Stimulated activated naive CD8-positive, alpha-beta T cell treated with anti-CD3 and anti-CD28 coated beads, Interleukin-15, Interleukin-2, amounts not matched to agents 100 ng/mL and 50 ng/mL, for 24 hours (primary cell): ENCODE data around the gene ADCK1.
"Not testable (repeated sequence)": the region's sequence is repeated elsewhere in the genome, so short reads cannot be mapped to it uniquely, and the experiment has no call there.

Experiments
- H3K27ac Mint-ChIP-seq: one replicate; pipeline ENCODE4 v1.8.0; 2021; ENCODE audit warnings: mild to moderate bottlenecking, mixed read lengths
- H3K27me3 Mint-ChIP-seq: one replicate; pipeline ENCODE4 v1.8.0; 2021; ENCODE audit warnings: mixed read lengths
- H3K36me3 Mint-ChIP-seq: one replicate; pipeline ENCODE4 v1.8.0; 2021; ENCODE audit warnings: low read depth, mixed read lengths
- H3K4me1 Mint-ChIP-seq: one replicate; pipeline ENCODE4 v1.8.0; 2021; ENCODE audit warnings: low read depth, mixed read lengths
- H3K4me3 Mint-ChIP-seq: one replicate; pipeline ENCODE4 v1.8.0; 2021; ENCODE audit warnings: mild to moderate bottlenecking, mixed read lengths
- H3K9me3 Mint-ChIP-seq: one replicate; pipeline ENCODE4 v1.8.0; 2021; ENCODE audit warnings: mixed read lengths

ADCK1 gene

DNA sequence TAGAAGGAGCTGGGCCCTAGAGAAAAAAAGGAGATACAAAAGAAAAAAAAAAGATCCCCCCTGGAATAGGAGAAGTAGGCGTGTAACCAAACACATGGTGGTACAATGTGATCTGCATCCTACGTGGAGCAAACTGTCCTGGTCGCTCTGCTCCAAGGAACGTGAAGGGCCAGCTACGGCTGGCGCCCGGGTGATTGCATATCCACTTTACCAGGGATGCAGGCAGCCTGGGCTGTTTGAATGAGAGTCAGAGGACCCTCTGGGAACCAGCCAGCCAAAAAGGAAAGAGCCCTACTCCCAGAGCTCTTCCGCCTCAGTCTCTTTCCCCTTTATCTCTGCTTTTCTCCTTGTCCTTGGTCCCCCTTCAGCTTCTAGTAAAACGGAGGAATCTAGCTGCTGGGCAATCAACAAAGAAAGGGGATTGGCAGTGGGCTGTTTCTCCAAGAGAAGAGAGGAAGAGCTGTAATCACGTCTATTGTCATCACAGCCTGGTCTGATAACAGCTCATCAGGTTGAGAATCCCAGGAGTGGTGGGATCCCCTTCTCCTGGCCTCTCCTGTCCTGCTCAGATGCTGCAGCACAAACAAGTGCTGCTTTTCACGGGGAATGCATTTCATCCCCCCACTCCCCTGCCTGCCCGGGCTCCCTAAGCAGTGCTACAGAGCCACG, 156.0 kb downstream of the ADCK1 start:
- Mint-ChIP-seq H3K4me1 (no peaks in the 10 kb centered on the region), H3K9me3 (no peaks in the 10 kb centered on the region), H3K27me3 (peaks cover 5% of the 10 kb centered on the region), H3K27ac (no peak overlapping the region), H3K4me3 (no peak overlapping the region), H3K36me3 (no peaks in the 10 kb centered on the region)

GRCh38 chr14:77959686-77960085, 159.8 kb downstream of the ADCK1 start:
- H3K27me3 Mint-ChIP-seq, H3K4me3 Mint-ChIP-seq, H3K36me3 Mint-ChIP-seq, H3K9me3 Mint-ChIP-seq, H3K4me1 Mint-ChIP-seq, H3K27ac Mint-ChIP-seq: not testable (repeated sequence)

GRCh38 chr14:77961847-77962580, 162.1 kb downstream of the ADCK1 start:
- H3K27ac Mint-ChIP-seq = no peak overlapping the region
- no peak overlapping the region for H3K4me3 Mint-ChIP-seq
- H3K9me3 Mint-ChIP-seq = no peaks in the 10 kb centered on the region
- H3K36me3 Mint-ChIP-seq = no peaks in the 10 kb centered on the region
- H3K4me1 Mint-ChIP-seq = no peaks in the 10 kb centered on the region
- peaks cover 10% of the 10 kb centered on the region for H3K27me3 Mint-ChIP-seq

DNA sequence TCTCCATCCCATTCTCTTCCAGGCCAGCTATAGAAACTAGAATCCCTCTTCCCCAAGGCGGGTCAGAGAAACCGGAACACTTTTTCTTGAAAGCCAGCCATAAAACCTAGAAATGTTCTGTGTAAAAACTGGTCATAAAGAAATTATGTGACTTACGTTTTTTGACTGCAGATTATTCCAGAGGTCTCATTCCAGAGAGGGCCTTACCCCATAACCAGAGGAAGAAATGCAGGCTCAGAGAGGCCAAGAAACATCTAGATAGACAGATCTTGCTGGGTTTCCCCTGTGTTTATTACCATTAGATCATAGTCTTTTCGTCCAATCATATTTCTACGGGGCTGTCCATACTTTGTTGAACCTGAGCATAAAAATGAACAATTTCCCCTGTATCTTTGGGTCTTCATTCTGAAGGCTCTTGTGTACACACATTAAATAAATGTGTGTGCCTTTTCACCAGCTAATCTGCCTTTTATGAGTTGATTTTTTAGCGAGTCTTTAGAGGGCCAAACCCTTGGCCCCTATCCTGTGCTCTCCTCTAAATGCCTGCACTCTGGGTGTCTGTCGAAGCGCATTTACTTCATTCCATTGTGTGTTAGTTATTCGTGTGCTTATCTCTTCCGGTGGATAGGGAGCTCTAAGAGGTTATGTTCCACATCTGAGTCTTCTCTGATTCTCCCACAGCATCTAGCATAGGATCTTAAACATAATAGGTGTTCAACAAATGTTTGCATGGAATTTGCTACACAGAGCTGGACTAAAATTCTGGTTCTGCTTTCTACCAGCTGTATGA, 163.0 kb downstream of the ADCK1 start:
- peaks cover 12% of the 10 kb centered on the region for H3K27me3 Mint-ChIP-seq
- H3K4me1 Mint-ChIP-seq = no peaks in the 10 kb centered on the region
- no peak overlapping the region for H3K4me3 Mint-ChIP-seq
- no peak overlapping the region for H3K27ac Mint-ChIP-seq
- no peaks in the 10 kb centered on the region for H3K9me3 Mint-ChIP-seq
- H3K36me3 Mint-ChIP-seq = no peaks in the 10 kb centered on the region

DNA sequence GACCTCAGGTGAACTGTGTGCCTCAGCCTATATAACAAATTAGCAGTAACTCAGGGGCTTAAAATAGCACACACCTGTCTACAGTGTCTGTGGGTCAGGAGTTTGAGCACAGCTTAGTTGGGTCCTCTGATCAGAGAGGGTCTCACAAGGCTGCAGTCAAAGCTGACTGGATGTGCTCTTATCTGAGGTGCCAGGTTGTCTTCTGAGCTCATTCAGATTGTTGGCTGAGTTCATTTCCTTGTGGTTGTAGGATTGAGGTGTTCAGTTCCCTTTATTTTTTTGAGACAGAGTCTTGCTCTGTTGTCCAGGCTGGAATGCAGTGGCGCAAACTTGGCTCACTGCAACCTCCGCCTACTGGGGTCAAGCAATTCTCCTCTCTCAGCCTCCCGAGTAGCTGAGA, 164.7 kb downstream of the ADCK1 start:
- H3K36me3 Mint-ChIP-seq = no peaks in the 10 kb centered on the region
- no peak overlapping the region for H3K4me3 Mint-ChIP-seq
- H3K27ac Mint-ChIP-seq = no peak overlapping the region
- H3K27me3 Mint-ChIP-seq = peaks cover 20% of the 10 kb centered on the region
- H3K4me1 Mint-ChIP-seq = no peaks in the 10 kb centered on the region
- H3K9me3 Mint-ChIP-seq = no peaks in the 10 kb centered on the region

DNA sequence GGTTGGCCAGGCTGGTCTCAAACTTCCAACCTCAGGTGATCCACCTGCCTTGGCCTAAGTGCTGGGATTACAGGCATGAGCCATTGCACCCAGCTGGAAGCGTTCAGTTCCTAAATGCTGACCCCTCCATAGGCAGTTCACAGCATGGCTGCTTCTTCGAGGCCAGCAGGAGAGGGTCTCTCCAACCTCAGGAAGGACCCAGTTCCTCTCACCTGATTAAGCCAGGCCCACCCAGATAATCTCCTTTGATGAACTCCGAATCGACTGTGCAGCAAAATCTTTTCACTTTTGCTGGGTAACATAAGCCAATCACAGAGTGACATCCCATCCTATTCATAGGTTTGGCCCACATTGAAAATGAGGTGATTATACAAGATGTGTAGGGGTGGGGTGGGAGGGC, 165.1 kb downstream of the ADCK1 start:
- Mint-ChIP-seq H3K27ac (no peak overlapping the region), H3K36me3 (no peaks in the 10 kb centered on the region), H3K27me3 (peaks cover 20% of the 10 kb centered on the region), H3K4me3 (no peak overlapping the region), H3K9me3 (no peaks in the 10 kb centered on the region), H3K4me1 (no peaks in the 10 kb centered on the region)

- Mint-ChIP-seq H3K27ac (no peak overlapping the region), H3K4me1 (no peaks in the 10 kb centered on the region), H3K27me3 (peaks cover 20% of the 10 kb centered on the region), H3K36me3 (no peaks in the 10 kb centered on the region), H3K9me3 (no peaks in the 10 kb centered on the region), H3K4me3 (no peak overlapping the region)
These were observed 166.1 kb downstream of the ADCK1 start for GRCh38 chr14:77965919-77966435.

- Mint-ChIP-seq H3K4me1 (no peaks in the 10 kb centered on the region), H3K27me3 (peaks cover 20% of the 10 kb centered on the region), H3K27ac (no peak overlapping the region), H3K36me3 (no peaks in the 10 kb centered on the region), H3K9me3 (no peaks in the 10 kb centered on the region), H3K4me3 (no peak overlapping the region)
These were observed 167.2 kb downstream of the ADCK1 start for GRCh38 chr14:77967110-77967509.

DNA sequence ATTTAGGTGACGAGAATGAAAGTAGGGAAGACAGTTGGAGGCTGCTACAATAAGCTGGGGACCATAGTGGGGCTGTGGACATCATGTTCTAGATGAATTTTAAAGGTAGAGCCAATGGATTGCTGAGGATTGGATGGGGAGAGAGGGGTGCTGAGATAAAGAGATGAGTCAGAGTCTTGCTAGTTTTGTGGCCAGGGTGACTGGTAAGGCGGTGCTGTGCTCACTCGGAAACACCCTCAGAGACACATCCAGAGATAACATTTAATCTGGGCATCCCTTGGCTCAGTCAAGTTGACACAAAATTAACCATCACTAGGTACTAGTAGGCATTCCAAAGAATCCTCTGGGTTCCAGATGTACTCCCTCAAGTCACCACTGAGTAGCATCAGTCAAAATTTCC, 170.7 kb downstream of the ADCK1 start:
- Mint-ChIP-seq H3K9me3 (no peaks in the 10 kb centered on the region), H3K27me3 (peaks cover 20% of the 10 kb centered on the region), H3K36me3 (no peaks in the 10 kb centered on the region), H3K4me1 (no peaks in the 10 kb centered on the region), H3K27ac (no peak overlapping the region), H3K4me3 (no peak overlapping the region)

DNA sequence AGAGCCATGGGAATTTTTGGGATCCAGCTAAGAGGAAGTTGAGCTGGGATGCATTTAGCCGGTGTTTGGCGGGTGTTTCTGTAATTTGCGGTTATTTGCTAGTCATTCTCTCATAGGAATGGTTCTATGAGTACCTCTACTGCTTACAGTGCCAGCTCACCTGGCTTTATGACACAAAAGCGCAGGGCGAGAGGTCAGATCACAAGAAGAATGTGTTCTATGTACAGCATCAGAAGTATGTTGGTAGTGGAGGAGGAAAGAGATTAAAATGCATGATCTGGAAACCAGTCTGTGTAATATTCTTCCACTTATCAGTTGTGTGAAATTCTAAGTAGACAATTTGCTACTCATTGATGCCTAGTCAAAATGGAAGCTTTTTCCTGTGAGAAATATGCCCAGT, 173.3 kb downstream of the ADCK1 start:
- Mint-ChIP-seq H3K9me3 (no peaks in the 10 kb centered on the region), H3K27me3 (peaks cover 8% of the 10 kb centered on the region), H3K4me1 (no peaks in the 10 kb centered on the region), H3K27ac (no peak overlapping the region), H3K4me3 (no peak overlapping the region), H3K36me3 (no peaks in the 10 kb centered on the region)

GRCh38 chr14:77976591-77976990, 176.7 kb downstream of the ADCK1 start:
- Mint-ChIP-seq H3K36me3 (no peaks in the 10 kb centered on the region), H3K9me3 (no peaks in the 10 kb centered on the region), H3K4me3 (no peak overlapping the region), H3K27ac (no peak overlapping the region), H3K4me1 (peaks cover 6% of the 10 kb centered on the region), H3K27me3 (peaks cover 27% of the 10 kb centered on the region)

DNA sequence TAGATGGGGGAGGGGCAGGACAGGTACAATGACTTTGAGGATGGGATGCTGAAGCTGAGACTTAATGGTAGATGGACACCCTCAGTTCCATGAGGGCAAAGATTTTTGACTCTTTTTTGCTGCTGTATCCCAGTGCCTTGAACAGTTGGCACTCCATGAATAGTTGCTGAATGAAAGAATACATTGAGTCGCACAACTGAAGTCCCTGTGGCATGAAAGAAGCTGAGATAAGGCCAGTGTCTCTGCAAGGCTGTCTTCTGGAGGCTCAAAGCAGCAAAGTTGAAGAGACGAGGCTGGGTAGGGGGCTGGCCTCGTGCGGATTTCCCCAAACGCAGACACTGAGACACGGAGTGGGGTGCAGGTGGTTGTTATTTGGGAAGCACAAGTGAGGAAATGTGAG, 179.3 kb downstream of the ADCK1 start:
- Mint-ChIP-seq H3K9me3 (no peaks in the 10 kb centered on the region), H3K4me1 (peaks cover 6% of the 10 kb centered on the region), H3K27ac (no peak overlapping the region), H3K27me3 (peaks cover 28% of the 10 kb centered on the region), H3K36me3 (no peaks in the 10 kb centered on the region), H3K4me3 (no peak overlapping the region)

- Mint-ChIP-seq H3K4me3 (peak overlapping the region; percentile 10), H3K27me3 (peaks cover 28% of the 10 kb centered on the region), H3K9me3 (no peaks in the 10 kb centered on the region), H3K4me1 (peaks cover 6% of the 10 kb centered on the region), H3K27ac (no peak overlapping the region), H3K36me3 (no peaks in the 10 kb centered on the region)
These were observed 179.9 kb downstream of the ADCK1 start for GRCh38 chr14:77979666-77980351.

- peak overlapping the region; percentile 10 for H3K4me3 Mint-ChIP-seq
- H3K36me3 Mint-ChIP-seq = no peaks in the 10 kb centered on the region
- H3K27me3 Mint-ChIP-seq = peaks cover 28% of the 10 kb centered on the region
- H3K4me1 Mint-ChIP-seq = peaks cover 6% of the 10 kb centered on the region
- no peak overlapping the region for H3K27ac Mint-ChIP-seq
- H3K9me3 Mint-ChIP-seq = no peaks in the 10 kb centered on the region
These were observed 180.8 kb downstream of the ADCK1 start for GRCh38 chr14:77980475-77981321.
